GM12872 (cell line): Measurements from ENCODE around the gene CLSTN2.

ENCODE experiments used
- CTCF ChIP-seq: IDR thresholded peaks from 3 replicates; pipeline ENCODE4 v1.5.1; 2011; ENCODE audit warnings: low read depth, mild to moderate bottlenecking, low read length, moderate library complexity; ENCODE audit not compliant: insufficient read depth

Gene CLSTN2

DNA sequence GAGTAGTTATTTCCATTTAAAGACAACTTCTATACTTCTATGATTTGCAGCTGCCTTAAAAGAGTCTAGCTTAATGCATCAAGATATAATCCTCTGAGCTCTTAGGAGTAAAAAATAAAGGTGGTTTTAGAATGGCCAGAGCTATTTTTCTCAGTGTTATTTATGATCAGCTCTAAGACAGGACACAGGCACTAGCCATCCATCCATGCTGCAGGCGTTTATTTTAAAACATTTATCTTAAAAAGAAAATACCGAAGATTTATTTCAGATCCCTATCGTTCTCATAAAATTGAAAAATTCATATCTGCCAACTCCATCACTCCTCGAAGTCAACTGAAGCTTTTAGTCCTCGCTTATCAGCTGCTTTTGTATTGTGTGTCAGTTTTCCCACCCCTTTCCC lies 243.5 kb downstream of the CLSTN2 start:
- no peak for TF ChIP-seq CTCF

- no peak for TF ChIP-seq CTCF
These were observed 245.6 kb downstream of the CLSTN2 start for GRCh38 chr3:140180603-140181002.

DNA sequence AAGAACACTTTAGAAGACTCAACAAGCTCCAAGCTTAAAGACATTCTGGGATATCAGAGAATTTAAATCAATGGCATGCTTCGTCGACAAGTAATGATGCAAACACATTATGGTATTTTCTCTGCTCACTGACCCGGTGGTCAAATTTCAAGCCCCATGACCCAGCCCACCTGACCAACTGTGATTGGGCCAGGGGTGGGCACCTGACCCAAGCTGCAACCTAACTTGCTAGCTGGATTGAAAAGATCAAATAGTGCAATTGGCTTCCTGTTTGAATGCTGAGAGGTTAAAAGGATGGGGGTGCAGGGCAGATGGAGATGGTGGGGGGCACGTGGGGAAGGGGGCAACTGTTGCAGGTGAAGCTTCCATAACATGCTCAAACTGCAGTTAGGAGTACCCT lies 250.4 kb downstream of the CLSTN2 start:
- TF ChIP-seq CTCF = no peak

DNA sequence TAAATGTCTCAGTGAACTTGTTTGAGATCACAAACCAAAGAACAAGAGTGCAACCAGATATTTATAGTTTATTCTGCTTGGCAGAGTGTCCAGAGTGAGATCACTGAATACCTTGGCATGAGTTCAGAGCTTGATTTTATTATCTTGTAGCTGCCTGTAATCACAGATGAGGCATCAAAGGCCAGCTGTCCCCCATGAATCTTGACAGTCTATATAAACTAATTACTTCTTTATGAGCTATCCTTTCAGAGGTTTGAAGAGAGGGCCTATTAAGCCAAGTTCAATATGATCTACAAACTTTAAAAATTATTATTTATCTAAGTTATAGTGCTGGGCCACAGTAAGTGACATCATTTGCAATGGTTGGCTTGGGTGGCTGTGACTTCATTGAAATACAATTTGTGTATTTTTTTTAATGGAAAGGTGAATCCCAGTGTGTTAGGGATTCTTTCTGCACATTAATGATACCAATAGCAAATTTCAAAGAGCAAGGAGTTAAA lies 251.5 kb downstream of the CLSTN2 start:
- TF ChIP-seq CTCF = no peak

- no peak for TF ChIP-seq CTCF
These were observed 252.0 kb downstream of the CLSTN2 start for GRCh38 chr3:140187028-140187427.

DNA sequence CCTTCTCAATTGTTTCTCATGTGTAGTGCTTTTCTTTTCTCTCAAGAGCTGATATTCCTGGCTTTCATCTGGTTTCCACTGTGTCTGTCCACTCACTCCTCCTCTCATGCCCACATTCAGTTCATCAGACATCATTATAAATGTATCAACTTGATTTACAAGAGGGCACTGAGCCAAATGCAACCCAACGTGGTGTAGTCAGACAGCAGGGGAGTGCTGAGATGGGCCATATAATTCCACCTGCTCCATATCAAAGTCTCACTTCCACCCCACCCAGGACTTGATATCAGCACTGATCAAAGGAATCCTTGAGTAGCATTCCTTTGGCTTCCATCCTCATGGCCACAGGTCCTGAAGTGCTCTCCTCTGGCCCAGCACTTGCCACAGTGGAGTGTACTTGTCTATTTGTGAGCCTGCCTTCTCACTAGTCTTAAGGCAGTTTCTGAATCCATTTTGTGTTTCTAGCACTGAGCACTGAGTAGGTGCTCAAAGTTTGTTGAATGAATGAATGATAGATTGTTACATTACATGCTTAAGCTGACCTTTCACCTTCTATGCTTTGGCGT lies 252.8 kb downstream of the CLSTN2 start:
- TF ChIP-seq CTCF = no peak

DNA sequence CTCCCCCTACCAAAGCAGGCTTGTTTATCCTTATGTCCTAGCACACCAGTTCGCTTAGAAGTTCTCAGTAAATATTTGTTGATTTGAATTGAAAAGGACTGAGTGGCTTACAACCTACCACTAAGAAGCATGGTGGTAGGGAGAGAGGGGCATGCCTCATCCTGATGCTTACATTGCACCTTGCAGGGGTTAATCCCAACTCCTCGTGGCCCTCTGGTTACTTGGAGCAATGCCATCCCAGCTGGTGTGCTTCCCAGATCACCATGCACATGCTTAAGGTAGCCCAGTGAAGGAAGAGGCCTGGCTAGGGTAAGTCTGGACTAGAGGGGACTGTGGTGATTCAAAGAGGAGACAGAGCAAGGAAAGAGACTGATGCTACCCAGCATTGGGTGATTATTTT lies 253.3 kb downstream of the CLSTN2 start:
- TF ChIP-seq CTCF = no peak
